Heart left ventricle (tissue), 16 donors: ENCODE results near the gene MTSS2. TPM values are rescaled to one million over a fixed set of nuclear protein-coding genes. Genes with fewer than 3 reads are reported as not detected.

Experiments used
- ATAC-seq, 4 donors: fragments of 200-7000 bp; cut with Tn5 transposase; one replicate each; pipeline ENCODE4 v1.9.1; 2020 to 2022; ENCODE audit warnings: moderate library complexity in 4 of 4, mild to moderate bottlenecking in 3 of 4, moderate number of reproducible peaks in 1 of 4
- DNase-seq, 5 donors: peaks; one replicate each; pipeline ENCODE4 v3.0.0-alpha.2; 2020
- H3K27ac ChIP-seq, 12 donors: fragments of 200-600 bp; sonication (generic) in 4 of 12; one replicate each; pipeline versions ENCODE4 v1.5.0 to v1.8.0; 2016 to 2022; ENCODE audit warnings: mild to moderate bottlenecking in 2 of 12
- H3K27me3 ChIP-seq, 9 donors: fragments of 200-600 bp; sonication (generic) in 2 of 9; one replicate each; pipeline versions ENCODE4 v1.5.1 to v1.8.0; 2016 to 2022; ENCODE audit warnings: mild to moderate bottlenecking in 3 of 9
- H3K36me3 ChIP-seq, 9 donors: fragments of 200-600 bp; sonication (generic) in 2 of 9; one replicate each; pipeline versions ENCODE4 v1.5.0 to v1.8.0; 2018 to 2022; ENCODE audit warnings: mild to moderate bottlenecking in 2 of 9
- H3K4me1 ChIP-seq, 12 donors: fragments of 200-600 bp; sonication (generic) in 4 of 12; one replicate each; pipeline versions ENCODE4 v1.5.0 to v1.8.0; 2016 to 2022; ENCODE audit warnings: mild to moderate bottlenecking in 3 of 12
- H3K4me3 ChIP-seq, 12 donors: fragments of 200-600 bp; sonication (generic) in 4 of 12; one replicate each; pipeline versions ENCODE4 v1.5.0 to v1.8.0; 2017 to 2022; ENCODE audit warnings: mild to moderate bottlenecking in 9 of 12, moderate library complexity in 4 of 12
- H3K9me3 ChIP-seq, 12 donors: fragments of 200-600 bp; sonication (generic) in 4 of 12; one replicate each; pipeline versions ENCODE4 v1.5.0 to v1.8.0; 2016 to 2022; ENCODE audit warnings: mild to moderate bottlenecking in 1 of 12
- CTCF ChIP-seq, 12 donors: fragments of 200-600 bp; sonication (generic) in 4 of 12; IDR thresholded peaks; one replicate each; pipeline versions ENCODE4 v1.5.0 to v1.8.0; 2018 to 2022; ENCODE audit warnings: antibody characterized with exemption in 12 of 12, mild to moderate bottlenecking in 5 of 12
- POLR2A ChIP-seq, 2 donors: fragments of 450-650 bp; IDR thresholded peaks; one replicate each; pipeline ENCODE4 v1.6.1; 2017; ENCODE audit warnings: antibody characterized with exemption in 2 of 2, mild to moderate bottlenecking in 2 of 2, moderate library complexity in 2 of 2
- WGBS, 4 donors: extraction: QIAGEN DNeasy Blood & Tissue Kit in 2 of 4; methylation state at CpG; one replicate each; pipeline versions ENCODE4 v1.1.5 to v1.1.7; 2013 to 2018; 5-methylcytosine and 5-hydroxymethylcytosine counted together
- intact Hi-C, 10 donors: fragments of 100-400 bp; cut with DNase I; formaldehyde crosslinking; loops; one replicate each; pipeline versions ENCODE4 v1.11.1 to v1.14.2; 2022
- polyA plus RNA-seq, 2 donors: library from polyadenylated mRNA; stranded (reverse); fragments of 200-250 nt; gene quantifications; one replicate each; pipeline ENCODE4 v1.2.3, GENCODE V29; 2013
- total RNA-seq, 9 donors: library from RNA; depleted of rRNA in 2 of 9; stranded (reverse); fragments of >200 nt in 2 of 9; fragmentation: NEBNext Ultra II Directional in 3 of 9; extraction: Animal tissue kit (Norgen Biotek cat#: 25700) in 3 of 9; gene quantifications; one replicate each; pipeline versions ENCODE4 v1.1.0 to v1.2.4, GENCODE V29; 2016 to 2023
- donor health status: ischemic (EF 13 %, LVEDD 7.1; RV severe dilation, severe dysfunction).
- donor health status: healthy with polysubstance abuse.
- donor health status: DM: no; HTN: yes; CAD: no.
- donor health status: DM: no; HTN: no; CAD: no.
- donor health status: ischemic (EF 25% LVEDD 6.9; RV normal size, moderate dysfunction).
- donor health status: ischemic (EF 25% LVEDD 5.7; RV mildly dilated, moderate dysfunction).
- donor health status: healthy.
- donor health status: DM: yes; HTN: yes; CAD: no.
- donor health status: ischemic (EF 35%, LVEDD 5.7; RV mildly dilated, moderate dysfunction).
- donor health status: nonischemic (EF 11% LVEDD 7.7; RV severe dilation, severe dysfunction).
- donor health status: DM: yes; HTN: yes; CAD: no.
- donor health status: PGD.
- donor health status: ischemic (EF 29% LVEDD 5.4; RV normal size, mild dysfunction).
- donor health status: nonischemic (EF 23%, LVEDD 6.1; RV moderate dilation, normal function).

MTSS2 gene
- total and polyA plus RNA-seq, 11 donors = 51.9 to 97.1 (median 72.2) TPM

- H3K4me3 ChIP-seq = no peak overlapping the region
- H3K27ac ChIP-seq = no peak overlapping the region
- H3K36me3 ChIP-seq = no peaks in the 10 kb centered on the region
- H3K9me3 ChIP-seq = no peaks in the 10 kb centered on the region
- intact Hi-C loops = loop anchor here (5.0 to 10.0 kb wide), 10 partner anchors 115 to 318 kb away; partner anchors contain the start of gene DDX19A (in 1 of the 10)
- no peak for DNase-seq
- H3K27me3 ChIP-seq = no peaks in the 10 kb centered on the region
- peaks cover 0 to 21% (median 8%) of the 10 kb centered on the region in 12 donors for H3K4me1 ChIP-seq
- TF ChIP-seq CTCF (IDR thresholded peaks at IDR 0.05) (no peak), POLR2A (IDR thresholded peaks at IDR 0.05) (no peak)
- WGBS, 4 donors = 79 to 88% (median 84%) methylated on average over 4 of the region's 4 CpGs
- ATAC-seq = no peak
Measured at GRCh38 chr16:70650216-70650615, 35.6 kb downstream of the MTSS2 start.

GRCh38 chr16:70649300-70649699 is 36.6 kb downstream of the MTSS2 start:
- intact Hi-C loops = loop anchor here in 3 of 10 donors (5.0 to 10.0 kb wide), 2 partner anchors 74 to 77 kb away; no protein-coding TSS in a partner anchor
- ATAC-seq = no peak
- 81 to 94% (median 91%) methylated on average over 7 of the region's 7 CpGs for WGBS, 4 donors
- Histone ChIP-seq H3K4me1 (peaks cover 0 to 21% (median 7%) of the 10 kb centered on the region in 12 donors), H3K27me3 (no peaks in the 10 kb centered on the region), H3K4me3 (no peak overlapping the region), H3K9me3 (no peaks in the 10 kb centered on the region), H3K27ac (no peak overlapping the region), H3K36me3 (no peaks in the 10 kb centered on the region)
- DNase-seq = no peak
- no peak for TF ChIP-seq POLR2A (IDR thresholded peaks at IDR 0.05)
- no peak for TF ChIP-seq CTCF (IDR thresholded peaks at IDR 0.05)

GRCh38 chr16:70648606-70649005 is 37.2 kb downstream of the MTSS2 start:
- WGBS, 4 donors = 84 to 93% (median 88%) methylated on average over 6 of the region's 6 CpGs
- Histone ChIP-seq H3K36me3 (no peaks in the 10 kb centered on the region), H3K27ac (no peak overlapping the region), H3K9me3 (no peaks in the 10 kb centered on the region), H3K27me3 (no peaks in the 10 kb centered on the region), H3K4me3 (no peak overlapping the region), H3K4me1 (peaks cover 0 to 18% (median 2%) of the 10 kb centered on the region in 12 donors)
- DNase-seq (no peak), ATAC-seq (no peak)
- TF ChIP-seq POLR2A (IDR thresholded peaks at IDR 0.05) = no peak
- TF ChIP-seq CTCF (IDR thresholded peaks at IDR 0.05) = no peak
- intact Hi-C loops = loop anchor here in 3 of 10 donors (5.0 to 10.0 kb wide), 2 partner anchors 74 to 76 kb away; no protein-coding TSS in a partner anchor

- TF ChIP-seq POLR2A (IDR thresholded peaks at IDR 0.05) (no peak), CTCF (IDR thresholded peaks at IDR 0.05) (no peak)
- H3K27ac ChIP-seq = peak overlapping the region in 4 of 12 donors; percentile 33 to 66 (median 58)
- H3K4me3 ChIP-seq = peak overlapping the region in 4 of 12 donors; percentile 16 to 48 (median 40)
- DNase-seq (no peak), ATAC-seq (no peak)
- no peaks in the 10 kb centered on the region for H3K9me3 ChIP-seq
- H3K27me3 ChIP-seq = no peaks in the 10 kb centered on the region
- H3K36me3 ChIP-seq = no peaks in the 10 kb centered on the region
- intact Hi-C loops = loop anchor here in 3 of 10 donors (5.0 to 10.0 kb wide), 2 partner anchors 73 to 75 kb away; no protein-coding TSS in a partner anchor
- peaks cover 0 to 15% (median 2%) of the 10 kb centered on the region in 12 donors for H3K4me1 ChIP-seq
- WGBS, 4 donors = 84 to 88% (median 86%) methylated on average over 15 of the region's 15 CpGs
Measured at GRCh38 chr16:70647441-70648359, 38.2 kb downstream of the MTSS2 start.
